Gastrocnemius medialis (tissue), 4 donors: ENCODE measurements around the gene FUNDC2. TPM values are rescaled to one million over a fixed set of nuclear protein-coding genes. Genes with fewer than 3 reads are reported as not detected.

Experiments
- ATAC-seq, 2 donors: fragments of 150-250 bp; one replicate each; pipeline ENCODE4 v1.9.1; 2016
- DNase-seq, 2 donors: peaks; one replicate each; pipeline ENCODE4 v3.0.0-alpha.2; 2019
- H3K27ac ChIP-seq, 4 donors: fragments of 200-600 bp; sonication (generic); 1 replicate in 1 of 4; 2 replicates in 3 of 4; pipeline ENCODE4 v1.5.1; 2016 to 2018; ENCODE audit warnings: mild to moderate bottlenecking in 2 of 4, moderate library complexity in 1 of 4
- H3K27me3 ChIP-seq, 3 donors: fragments of 200-600 bp; sonication (generic) in 2 of 3; 1 replicate in 1 of 3; 2 replicates in 2 of 3; pipeline versions ENCODE4 v1.5.1 to v1.6.0; 2016 to 2019; ENCODE audit warnings: mild to moderate bottlenecking in 1 of 3, moderate library complexity in 1 of 3
- H3K36me3 ChIP-seq, 2 donors: fragments of 200-600 bp; sonication (generic) in 1 of 2; one replicate each; pipeline ENCODE4 v1.5.1; 2017 to 2018
- H3K4me1 ChIP-seq, 2 donors: fragments of 200-600 bp; sonication (generic) in 1 of 2; one replicate each; pipeline ENCODE4 v1.5.1; 2016 to 2017; ENCODE audit warnings: mild to moderate bottlenecking in 2 of 2
- H3K4me3 ChIP-seq, 4 donors: fragments of 200-600 bp; sonication (generic) in 3 of 4; 1 replicate in 1 of 4; 2 replicates in 3 of 4; pipeline ENCODE4 v1.5.1; 2016 to 2019; ENCODE audit warnings: mild to moderate bottlenecking in 2 of 4
- H3K9me3 ChIP-seq, 3 donors: fragments of 200-600 bp; sonication (generic) in 2 of 3; 1 replicate in 1 of 3; 2 replicates in 2 of 3; pipeline ENCODE4 v1.5.1; 2016 to 2019
- CTCF ChIP-seq, 5 experiments: fragments of 450-650 bp in 3 of 5; fragments of 200-600 bp in 2 of 5; sonication (generic) in 2 of 5; IDR thresholded peaks in 4 of 5; conservative IDR thresholded peaks in 1 of 5; 1 replicate in 4 of 5; 2 replicates in 1 of 5; pipeline ENCODE4 v1.5.1; 2016 to 2019; ENCODE audit warnings: antibody characterized with exemption in 5 of 5, mild to moderate bottlenecking in 3 of 5, moderate library complexity in 3 of 5
- POLR2A ChIP-seq, 2 donors: fragments of 450-650 bp; IDR thresholded peaks; one replicate each; pipeline ENCODE4 v1.6.1; 2017; ENCODE audit warnings: antibody characterized with exemption in 2 of 2, mild to moderate bottlenecking in 2 of 2, moderate library complexity in 2 of 2
- in situ Hi-C, 4 donors: fragments of 200-750 bp; cut with MboI; loops; one replicate each; pipeline versions ENCODE4 v1.15.0 to v1.8.0; 2017; ENCODE audit warnings: low sequenced_read_pairs in 4 of 4
- intact Hi-C: fragments of 100-400 bp; cut with DNase I; formaldehyde crosslinking; loops from one replicate; pipeline ENCODE4 v1.15.1; 2023; ENCODE audit warnings: low total_unique reads
- total RNA-seq, 4 donors: library from RNA; depleted of rRNA; stranded (reverse); fragments of >200 nt; gene quantifications; one replicate each; pipeline versions ENCODE4 v1.1.0 to v1.2.3, GENCODE V29; 2016

FUNDC2 gene
- total RNA-seq, 4 donors from 2014 or later = 141 to 267 (median 183) TPM

GRCh38 chrX:155052738-155053498 is 26.3 kb downstream of the FUNDC2 start:
- in situ Hi-C loops = loop anchor here in 1 of 4 donors (10.0 kb wide), 1 partner anchor 68 kb away; no protein-coding TSS in a partner anchor
- Histone ChIP-seq H3K36me3 (no peaks in the 10 kb centered on the region), H3K4me1 (peaks cover 1 to 8% of the 10 kb centered on the region in 2 donors), H3K27me3 (no peaks in the 10 kb centered on the region), H3K4me3 (no peak overlapping the region), H3K9me3 (no peaks in the 10 kb centered on the region), H3K27ac (peak overlapping the region in 3 of 4 donors; percentile 26 to 27 (median 27))
- ATAC-seq (no peak), DNase-seq (no peak)
- intact Hi-C loops = no loop called here
- TF ChIP-seq POLR2A (IDR thresholded peaks at IDR 0.05) (no peak), CTCF (IDR thresholded peaks at IDR 0.05 in 4 of 5, conservative IDR thresholded peaks at IDR 0.05 in 1 of 5) (no peak)

GRCh38 chrX:155053656-155054055 is 27.0 kb downstream of the FUNDC2 start:
- Histone ChIP-seq H3K27me3 (no peaks in the 10 kb centered on the region), H3K36me3 (no peaks in the 10 kb centered on the region), H3K27ac (peak overlapping the region in 2 of 4 donors; percentile 17 to 27), H3K4me1 (peaks cover 0 to 5% of the 10 kb centered on the region in 2 donors), H3K4me3 (no peak overlapping the region), H3K9me3 (no peaks in the 10 kb centered on the region)
- no peak for TF ChIP-seq POLR2A (IDR thresholded peaks at IDR 0.05)
- TF ChIP-seq CTCF (IDR thresholded peaks at IDR 0.05 in 4 of 5, conservative IDR thresholded peaks at IDR 0.05 in 1 of 5) = no peak
- in situ Hi-C loops (loop anchor here in 1 of 4 donors (10.0 kb wide), 1 partner anchor 69 kb away; no protein-coding TSS in a partner anchor), intact Hi-C loops (no loop called here)
- ATAC-seq (no peak), DNase-seq (no peak)

- Histone ChIP-seq H3K27me3 (no peaks in the 10 kb centered on the region), H3K36me3 (no peaks in the 10 kb centered on the region), H3K4me1 (no peaks in the 10 kb centered on the region), H3K27ac (no peak overlapping the region), H3K4me3 (no peak overlapping the region), H3K9me3 (no peaks in the 10 kb centered on the region)
- no peak for TF ChIP-seq CTCF (IDR thresholded peaks at IDR 0.05 in 4 of 5, conservative IDR thresholded peaks at IDR 0.05 in 1 of 5)
- no peak for TF ChIP-seq POLR2A (IDR thresholded peaks at IDR 0.05)
- in situ Hi-C loops = loop anchor here in 1 of 4 donors (10.0 kb wide), 1 partner anchor 69 kb away; no protein-coding TSS in a partner anchor
- DNase-seq (no peak), ATAC-seq (no peak)
- intact Hi-C loops = no loop called here
These were observed 27.6 kb downstream of the FUNDC2 start for GRCh38 chrX:155054255-155054654.

GRCh38 chrX:155055494-155055893 is 28.9 kb downstream of the FUNDC2 start:
- no peak overlapping the region for H3K4me3 ChIP-seq
- intact Hi-C loops (no loop called here), in situ Hi-C loops (loop anchor here in 3 of 4 donors (5.0 to 10.0 kb wide), 3 partner anchors 71 to 78 kb away; no protein-coding TSS in a partner anchor)
- TF ChIP-seq CTCF (IDR thresholded peaks at IDR 0.05 in 4 of 5, conservative IDR thresholded peaks at IDR 0.05 in 1 of 5) (no peak), POLR2A (IDR thresholded peaks at IDR 0.05) (no peak)
- no peaks in the 10 kb centered on the region for H3K36me3 ChIP-seq
- no peaks in the 10 kb centered on the region for H3K4me1 ChIP-seq
- no peak for ATAC-seq
- H3K27me3 ChIP-seq = no peaks in the 10 kb centered on the region
- no peaks in the 10 kb centered on the region for H3K9me3 ChIP-seq
- no peak for DNase-seq
- no peak overlapping the region for H3K27ac ChIP-seq
